ENCODE results near the gene ELL2. TPM values are rescaled to one million over a fixed set of nuclear protein-coding genes. Genes with fewer than 3 reads are reported as not detected.

The ELL2 gene
- total and polyA plus RNA-seq, 2 of the 13 experiments (the other 11 are each of a cell fraction or from before 2014, with no cell fraction given), result 78.9 to 97.1 TPM

DNA sequence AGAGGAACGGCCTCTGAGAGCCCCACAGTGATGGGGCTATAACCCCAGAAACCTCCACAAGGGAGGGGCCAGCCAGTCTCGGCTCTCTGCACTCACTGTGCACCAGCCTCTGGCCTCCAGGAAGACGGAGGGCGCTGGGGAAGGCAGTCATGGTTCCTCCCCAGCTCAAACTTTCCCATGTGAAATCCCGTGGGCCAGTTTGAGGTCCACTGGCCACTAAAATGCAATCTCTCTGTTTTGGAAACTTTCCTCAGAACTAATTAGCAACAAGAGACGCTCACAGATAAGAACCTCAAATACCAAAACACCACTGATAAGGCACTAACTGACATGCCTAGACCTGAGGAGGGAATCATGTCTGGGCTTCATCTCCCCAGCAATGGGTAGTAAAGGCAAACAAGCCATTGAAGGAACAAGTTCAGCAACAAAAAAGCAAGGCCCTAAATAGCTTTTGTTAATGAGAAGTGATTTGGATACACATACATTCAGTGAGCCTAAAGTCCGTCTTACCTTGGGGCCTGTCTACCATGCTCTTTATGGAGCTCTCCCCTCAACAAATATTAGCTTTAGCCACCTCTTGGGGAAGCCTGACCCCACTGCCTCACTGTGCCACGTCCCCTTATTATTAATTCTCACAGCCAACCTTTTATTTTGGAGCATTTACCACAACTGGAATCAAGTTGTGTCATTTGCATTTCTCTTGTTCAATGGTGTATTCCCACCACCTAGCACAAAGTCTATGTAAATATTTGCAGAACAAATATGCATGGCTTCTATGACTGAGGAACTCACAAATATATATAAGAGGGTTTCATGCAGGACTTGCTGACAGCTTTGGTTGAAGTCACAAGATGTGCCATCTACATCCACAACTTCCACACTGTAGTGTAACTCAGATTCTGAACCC, 83.0 kb downstream of the ELL2 start (continued):
- TF ChIP-seq, protein P1, sequence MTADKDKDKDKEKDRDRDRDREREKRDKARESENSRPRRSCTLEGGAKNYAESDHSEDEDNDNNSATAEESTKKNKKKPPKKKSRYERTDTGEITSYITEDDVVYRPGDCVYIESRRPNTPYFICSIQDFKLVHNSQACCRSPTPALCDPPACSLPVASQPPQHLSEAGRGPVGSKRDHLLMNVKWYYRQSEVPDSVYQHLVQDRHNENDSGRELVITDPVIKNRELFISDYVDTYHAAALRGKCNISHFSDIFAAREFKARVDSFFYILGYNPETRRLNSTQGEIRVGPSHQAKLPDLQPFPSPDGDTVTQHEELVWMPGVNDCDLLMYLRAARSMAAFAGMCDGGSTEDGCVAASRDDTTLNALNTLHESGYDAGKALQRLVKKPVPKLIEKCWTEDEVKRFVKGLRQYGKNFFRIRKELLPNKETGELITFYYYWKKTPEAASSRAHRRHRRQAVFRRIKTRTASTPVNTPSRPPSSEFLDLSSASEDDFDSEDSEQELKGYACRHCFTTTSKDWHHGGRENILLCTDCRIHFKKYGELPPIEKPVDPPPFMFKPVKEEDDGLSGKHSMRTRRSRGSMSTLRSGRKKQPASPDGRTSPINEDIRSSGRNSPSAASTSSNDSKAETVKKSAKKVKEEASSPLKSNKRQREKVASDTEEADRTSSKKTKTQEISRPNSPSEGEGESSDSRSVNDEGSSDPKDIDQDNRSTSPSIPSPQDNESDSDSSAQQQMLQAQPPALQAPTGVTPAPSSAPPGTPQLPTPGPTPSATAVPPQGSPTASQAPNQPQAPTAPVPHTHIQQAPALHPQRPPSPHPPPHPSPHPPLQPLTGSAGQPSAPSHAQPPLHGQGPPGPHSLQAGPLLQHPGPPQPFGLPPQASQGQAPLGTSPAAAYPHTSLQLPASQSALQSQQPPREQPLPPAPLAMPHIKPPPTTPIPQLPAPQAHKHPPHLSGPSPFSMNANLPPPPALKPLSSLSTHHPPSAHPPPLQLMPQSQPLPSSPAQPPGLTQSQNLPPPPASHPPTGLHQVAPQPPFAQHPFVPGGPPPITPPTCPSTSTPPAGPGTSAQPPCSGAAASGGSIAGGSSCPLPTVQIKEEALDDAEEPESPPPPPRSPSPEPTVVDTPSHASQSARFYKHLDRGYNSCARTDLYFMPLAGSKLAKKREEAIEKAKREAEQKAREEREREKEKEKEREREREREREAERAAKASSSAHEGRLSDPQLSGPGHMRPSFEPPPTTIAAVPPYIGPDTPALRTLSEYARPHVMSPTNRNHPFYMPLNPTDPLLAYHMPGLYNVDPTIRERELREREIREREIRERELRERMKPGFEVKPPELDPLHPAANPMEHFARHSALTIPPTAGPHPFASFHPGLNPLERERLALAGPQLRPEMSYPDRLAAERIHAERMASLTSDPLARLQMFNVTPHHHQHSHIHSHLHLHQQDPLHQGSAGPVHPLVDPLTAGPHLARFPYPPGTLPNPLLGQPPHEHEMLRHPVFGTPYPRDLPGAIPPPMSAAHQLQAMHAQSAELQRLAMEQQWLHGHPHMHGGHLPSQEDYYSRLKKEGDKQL (CRISPR knock-in tag; IDR thresholded peaks at IDR 0.05; ENCODE audit: low read depth), result peak; percentile 30; the same call in 1 of the 2 replicates
- TF ChIP-seq, protein P2, sequence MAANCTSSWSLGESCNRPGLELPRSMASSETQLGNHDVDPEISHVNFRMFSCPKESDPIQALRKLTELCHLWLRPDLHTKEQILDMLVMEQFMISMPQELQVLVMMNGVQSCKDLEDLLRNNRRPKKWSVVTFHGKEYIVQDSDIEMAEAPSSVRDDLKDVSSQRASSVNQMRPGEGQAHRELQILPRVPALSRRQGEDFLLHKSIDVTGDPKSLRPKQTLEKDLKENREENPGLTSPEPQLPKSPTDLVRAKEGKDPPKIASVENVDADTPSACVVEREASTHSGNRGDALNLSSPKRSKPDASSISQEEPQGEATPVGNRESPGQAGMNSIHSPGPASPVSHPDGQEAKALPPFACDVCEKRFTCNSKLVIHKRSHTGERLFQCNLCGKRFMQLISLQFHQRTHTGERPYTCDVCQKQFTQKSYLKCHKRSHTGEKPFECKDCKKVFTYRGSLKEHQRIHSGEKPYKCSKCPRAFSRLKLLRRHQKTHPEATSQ (CRISPR knock-in tag; IDR thresholded peaks at IDR 0.05; ENCODE audit: borderline replicate concordance), result no peak
- TF ChIP-seq, protein P3, sequence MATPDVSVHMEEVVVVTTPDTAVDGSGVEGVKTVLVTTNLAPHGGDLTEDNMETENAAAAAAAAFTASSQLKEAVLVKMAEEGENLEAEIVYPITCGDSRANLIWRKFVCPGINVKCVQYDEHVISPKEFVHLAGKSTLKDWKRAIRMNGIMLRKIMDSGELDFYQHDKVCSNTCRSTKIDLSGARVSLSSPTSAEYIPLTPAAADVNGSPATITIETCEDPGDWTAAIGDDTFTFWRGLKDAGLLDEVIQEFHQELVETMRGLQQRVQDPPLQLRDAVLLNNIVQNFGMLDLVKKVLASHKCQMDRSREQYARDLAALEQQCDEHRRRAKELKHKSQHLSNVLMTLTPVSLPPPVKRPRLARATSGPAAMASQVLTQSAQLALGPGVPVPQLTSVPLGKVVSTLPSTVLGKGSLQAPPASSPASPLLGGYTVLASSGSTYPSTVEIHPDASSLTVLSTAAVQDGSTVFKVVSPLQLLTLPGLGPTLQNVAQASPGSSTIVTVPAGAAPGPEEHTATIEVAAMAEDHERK (CRISPR knock-in tag; IDR thresholded peaks at IDR 0.05; ENCODE audit: low read depth), result no peak
- TF ChIP-seq, protein P4, sequence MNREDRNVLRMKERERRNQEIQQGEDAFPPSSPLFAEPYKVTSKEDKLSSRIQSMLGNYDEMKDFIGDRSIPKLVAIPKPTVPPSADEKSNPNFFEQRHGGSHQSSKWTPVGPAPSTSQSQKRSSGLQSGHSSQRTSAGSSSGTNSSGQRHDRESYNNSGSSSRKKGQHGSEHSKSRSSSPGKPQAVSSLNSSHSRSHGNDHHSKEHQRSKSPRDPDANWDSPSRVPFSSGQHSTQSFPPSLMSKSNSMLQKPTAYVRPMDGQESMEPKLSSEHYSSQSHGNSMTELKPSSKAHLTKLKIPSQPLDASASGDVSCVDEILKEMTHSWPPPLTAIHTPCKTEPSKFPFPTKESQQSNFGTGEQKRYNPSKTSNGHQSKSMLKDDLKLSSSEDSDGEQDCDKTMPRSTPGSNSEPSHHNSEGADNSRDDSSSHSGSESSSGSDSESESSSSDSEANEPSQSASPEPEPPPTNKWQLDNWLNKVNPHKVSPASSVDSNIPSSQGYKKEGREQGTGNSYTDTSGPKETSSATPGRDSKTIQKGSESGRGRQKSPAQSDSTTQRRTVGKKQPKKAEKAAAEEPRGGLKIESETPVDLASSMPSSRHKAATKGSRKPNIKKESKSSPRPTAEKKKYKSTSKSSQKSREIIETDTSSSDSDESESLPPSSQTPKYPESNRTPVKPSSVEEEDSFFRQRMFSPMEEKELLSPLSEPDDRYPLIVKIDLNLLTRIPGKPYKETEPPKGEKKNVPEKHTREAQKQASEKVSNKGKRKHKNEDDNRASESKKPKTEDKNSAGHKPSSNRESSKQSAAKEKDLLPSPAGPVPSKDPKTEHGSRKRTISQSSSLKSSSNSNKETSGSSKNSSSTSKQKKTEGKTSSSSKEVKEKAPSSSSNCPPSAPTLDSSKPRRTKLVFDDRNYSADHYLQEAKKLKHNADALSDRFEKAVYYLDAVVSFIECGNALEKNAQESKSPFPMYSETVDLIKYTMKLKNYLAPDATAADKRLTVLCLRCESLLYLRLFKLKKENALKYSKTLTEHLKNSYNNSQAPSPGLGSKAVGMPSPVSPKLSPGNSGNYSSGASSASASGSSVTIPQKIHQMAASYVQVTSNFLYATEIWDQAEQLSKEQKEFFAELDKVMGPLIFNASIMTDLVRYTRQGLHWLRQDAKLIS (CRISPR knock-in tag; IDR thresholded peaks at IDR 0.05), result no peak
- TF ChIP-seq EP300 (IDR thresholded peaks at IDR 0.05; ENCODE audit: low read depth in 2 of 2, low read length in 2 of 2) (peak in 1 of 2 experiments; percentile 86; a peak in 2 of 4 replicates), EP300 (CRISPR knock-in tag; IDR thresholded peaks at IDR 0.05; ENCODE audit: borderline replicate concordance) (0 out of 2 replicates have a peak, but pooled peaks have one; percentile 25), POGK (CRISPR knock-in tag; conservative IDR thresholded peaks at IDR 0.05) (0 out of 2 replicates have a peak, but pooled peaks have one; percentile 20), KDM1A (CRISPR knock-in tag; IDR thresholded peaks at IDR 0.05) (no peak), YEATS2 (CRISPR knock-in tag; IDR thresholded peaks at IDR 0.05; ENCODE audit: borderline replicate concordance) (peak; percentile 16; the same call in 1 of the 2 replicates), ZFY (CRISPR knock-in tag; IDR thresholded peaks at IDR 0.05) (peak; percentile 38), GFI1 (CRISPR knock-in tag; IDR thresholded peaks at IDR 0.05; ENCODE audit: borderline replicate concordance) (peak; percentile 77), ZNF569 (CRISPR knock-in tag; IDR thresholded peaks at IDR 0.05; ENCODE audit: borderline replicate concordance) (no peak)

Measured in HepG2 (cell line).